Kidney (tissue), 14 donors: Measurements from ENCODE around the gene ELAC1. TPM values are rescaled to one million over a fixed set of nuclear protein-coding genes. Genes with fewer than 3 reads are reported as not detected.
A peak's percentile ranks its signal among the peaks of the same experiment; 100 is the strongest.

ENCODE experiments used
- DNase-seq, 5 donors: peaks; one replicate each; pipeline ENCODE4 v3.0.0-alpha.2; 2013 to 2020
- FAIRE-seq: peaks from 2 replicates; lab custom pipeline; 2012; peaks lifted over from hg19 to GRCh38; lab: Jason Lieb, UNC
- H3K27ac ChIP-seq, 2 donors: one replicate each; pipeline ENCODE4 v1.7.0; 2013; ENCODE audit warnings: low read depth in 2 of 2, low read length in 2 of 2, inconsistent platforms in 1 of 2
- H3K27me3 ChIP-seq: one replicate; pipeline ENCODE4 v1.7.1; 2013; ENCODE audit warnings: low read length, inconsistent platforms; ENCODE audit not compliant: control insufficient read depth, insufficient read depth
- H3K36me3 ChIP-seq, 3 donors: one replicate each; pipeline versions ENCODE4 v1.7.0 to v1.7.1; 2013; ENCODE audit warnings: low read length in 3 of 3, control low read depth in 1 of 3, inconsistent platforms in 1 of 3; ENCODE audit not compliant: insufficient read depth in 3 of 3, control insufficient read depth in 2 of 3
- H3K4me1 ChIP-seq, 3 donors: one replicate each; pipeline versions ENCODE4 v1.7.0 to v1.7.1; 2013; ENCODE audit warnings: low read length in 3 of 3, inconsistent platforms in 1 of 3, low read depth in 1 of 3; ENCODE audit not compliant: control insufficient read depth in 2 of 3, insufficient read depth in 2 of 3
- H3K4me3 ChIP-seq, 3 donors: one replicate each; pipeline versions ENCODE4 v1.7.0 to v1.8.1; 2013; ENCODE audit warnings: low read length in 3 of 3, control low read depth in 1 of 3, inconsistent platforms in 1 of 3
- H3K9ac ChIP-seq, 3 donors: one replicate each; pipeline versions ENCODE4 v1.7.0 to v1.7.1; 2013; ENCODE audit warnings: low read length in 3 of 3, control low read depth in 1 of 3, inconsistent platforms in 1 of 3
- H3K9me3 ChIP-seq, 3 donors: one replicate each; pipeline versions ENCODE4 v1.7.0 to v1.7.1; 2013; ENCODE audit warnings: low read length in 3 of 3, control low read depth in 1 of 3, inconsistent platforms in 1 of 3; ENCODE audit not compliant: control insufficient read depth in 2 of 3, insufficient read depth in 1 of 3
- CTCF ChIP-seq: IDR thresholded peaks from 3 replicates; pipeline ENCODE4 v1.5.1; 2012; ENCODE audit warnings: mild to moderate bottlenecking, moderate library complexity, borderline replicate concordance; ENCODE audit not compliant: insufficient read depth; ENCODE audit errors: extremely low read depth
- intact Hi-C: fragments of 100-400 bp; cut with DNase I; formaldehyde crosslinking; loops from one replicate; pipeline ENCODE4 v1.11.1; 2022
- polyA plus RNA-seq: library from polyadenylated mRNA; stranded (reverse); fragments of 350-450 nt; fragmentation: Illumina TruSeq; extraction: RNeasy Lipid Tissue Mini Kit (QIAGEN cat#74804); gene quantifications from one replicate; pipeline ENCODE4 v1.2.3, GENCODE V29; 2014; ENCODE audit warnings: low read depth, low replicate concordance; ENCODE audit not compliant: insufficient read depth
- total RNA-seq: library from RNA; stranded (reverse); fragmentation: NEBNext Ultra II Directional; extraction: Animal tissue kit (Norgen Biotek cat#: 25700); gene quantifications from one replicate; pipeline ENCODE4 v1.2.1, GENCODE V29; 2021
- donor health status: control.
- donor health status: control.
- donor health status: control.
- donor health status: control.
- donor health status: control.
- donor health status: DM: yes; HTN: yes; CAD: no.
- donor health status: Normal renal cell carcinoma (clear cell type).

Gene ELAC1
- total and polyA plus RNA-seq, 2 donors from 2014 or later: 11.7 to 14.8 TPM

- H3K9me3 ChIP-seq: no peaks in the 10 kb centered on the region
- FAIRE-seq (no peak), DNase-seq (no peak)
- TF ChIP-seq CTCF: no peak
- H3K27ac ChIP-seq: peak overlapping the region; percentile 94 to 97
- peaks cover 2 to 9% (median 8%) of the 10 kb centered on the region in 3 donors for H3K4me1 ChIP-seq
- H3K36me3 ChIP-seq: no peaks in the 10 kb centered on the region
- H3K9ac ChIP-seq: peak overlapping the region; percentile 67 to 96 (median 84)
- peak overlapping the region; percentile 68 to 87 (median 84) for H3K4me3 ChIP-seq
- intact Hi-C loops: no loop called here
- no peaks in the 10 kb centered on the region for H3K27me3 ChIP-seq
Measured at GRCh38 chr18:51029378-51029693, 61.5 kb downstream of the ELAC1 start.

- Histone ChIP-seq H3K4me3 (peak within 1 kb of the TSS; percentile 80 to 97 (median 87)), H3K27me3 (no peaks in the 10 kb centered on the region), H3K27ac (peak within 1 kb of the TSS; percentile 94 to 97), H3K4me1 (peaks cover 2 to 10% (median 8%) of the 10 kb centered on the region in 3 donors), H3K36me3 (no peaks in the 10 kb centered on the region), H3K9me3 (no peaks in the 10 kb centered on the region), H3K9ac (peak within 1 kb of the TSS; percentile 68 to 96 (median 95))
- no peak for TF ChIP-seq CTCF
- intact Hi-C loops: no loop called here
- FAIRE-seq (no peak), DNase-seq (peak; percentile 98 to 99 (median 99))
Measured at GRCh38 chr18:51029694-51030536, 62.1 kb downstream of the ELAC1 start, which contains the start of gene SMAD4. TSS of gene SMAD4 (plus strand) at chr18:51030213. CDS start at chr18:51047047, 16,834 bp downstream.

GRCh38 chr18:51030537-51031258, 62.9 kb downstream of the ELAC1 start:
- Histone ChIP-seq H3K4me1 (peaks cover 2 to 11% (median 11%) of the 10 kb centered on the region in 3 donors), H3K9ac (peak overlapping the region; percentile 27 to 95 (median 68)), H3K9me3 (no peaks in the 10 kb centered on the region), H3K36me3 (no peaks in the 10 kb centered on the region), H3K27me3 (no peaks in the 10 kb centered on the region), H3K27ac (peak overlapping the region; percentile 94 to 97), H3K4me3 (peak overlapping the region; percentile 78 to 97 (median 80))
- intact Hi-C loops: no loop called here
- DNase-seq (peak; percentile 75 to 93 (median 82)), FAIRE-seq (no peak)
- TF ChIP-seq CTCF: no peak
